Measurements from ENCODE around the gene SHROOM1.

DNA sequence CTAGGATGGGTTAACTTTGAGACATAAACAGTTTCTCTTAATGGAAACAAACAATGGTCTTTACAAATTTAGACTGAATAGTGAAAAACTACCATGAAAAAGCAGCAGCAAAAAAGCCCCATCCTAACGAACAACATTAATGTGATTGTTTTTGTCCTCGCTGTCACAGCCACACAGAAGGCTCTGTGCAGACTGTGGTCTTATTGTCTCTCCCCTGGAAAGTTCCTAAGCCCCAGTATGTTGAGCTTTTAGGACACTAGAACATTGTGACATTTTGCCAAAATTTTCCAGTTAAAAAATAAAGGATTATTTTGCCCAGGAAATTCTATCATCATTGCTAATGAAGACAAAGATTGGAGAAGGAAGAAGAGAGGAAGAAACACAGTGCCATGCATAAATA is 29.9 kb downstream of the SHROOM1 start:
- TF ChIP-seq, protein P1, sequence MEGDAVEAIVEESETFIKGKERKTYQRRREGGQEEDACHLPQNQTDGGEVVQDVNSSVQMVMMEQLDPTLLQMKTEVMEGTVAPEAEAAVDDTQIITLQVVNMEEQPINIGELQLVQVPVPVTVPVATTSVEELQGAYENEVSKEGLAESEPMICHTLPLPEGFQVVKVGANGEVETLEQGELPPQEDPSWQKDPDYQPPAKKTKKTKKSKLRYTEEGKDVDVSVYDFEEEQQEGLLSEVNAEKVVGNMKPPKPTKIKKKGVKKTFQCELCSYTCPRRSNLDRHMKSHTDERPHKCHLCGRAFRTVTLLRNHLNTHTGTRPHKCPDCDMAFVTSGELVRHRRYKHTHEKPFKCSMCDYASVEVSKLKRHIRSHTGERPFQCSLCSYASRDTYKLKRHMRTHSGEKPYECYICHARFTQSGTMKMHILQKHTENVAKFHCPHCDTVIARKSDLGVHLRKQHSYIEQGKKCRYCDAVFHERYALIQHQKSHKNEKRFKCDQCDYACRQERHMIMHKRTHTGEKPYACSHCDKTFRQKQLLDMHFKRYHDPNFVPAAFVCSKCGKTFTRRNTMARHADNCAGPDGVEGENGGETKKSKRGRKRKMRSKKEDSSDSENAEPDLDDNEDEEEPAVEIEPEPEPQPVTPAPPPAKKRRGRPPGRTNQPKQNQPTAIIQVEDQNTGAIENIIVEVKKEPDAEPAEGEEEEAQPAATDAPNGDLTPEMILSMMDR (IDR thresholded peaks at IDR 0.05): no peak
- no peak for TF ChIP-seq POLR2A (IDR thresholded peaks at IDR 0.05)
